ENCODE results near the gene OR7C1. TPM values are rescaled to one million over a fixed set of nuclear protein-coding genes. Genes with fewer than 3 reads are reported as not detected.
"Not testable (repeated sequence)": the region's sequence is repeated elsewhere in the genome, so short reads cannot be mapped to it uniquely, and the experiment has no call there.

OR7C1 gene
- total and polyA plus RNA-seq, 2 experiments from 2014 or later, result 0.03 TPM; not detected in 1

GRCh38 chr19:14765841-14766240 is 69.1 kb downstream of the OR7C1 start:
- not testable (repeated sequence) for H3K4me1 Mint-ChIP-seq; H3K27me3 ChIP-seq (ENCODE audit: insufficient read depth); H4K20me1 ChIP-seq (replicated peaks; ENCODE audit: insufficient read depth); H2AFZ ChIP-seq; H3K9me2 ChIP-seq (ENCODE audit: insufficient read depth); H3K4me1 ChIP-seq (ENCODE audit: insufficient read depth); H3K4me3 ChIP-seq; H3K79me2 ChIP-seq (replicated peaks; ENCODE audit: insufficient read depth); DNase-seq (ENCODE audit: low spot score); H3F3A ChIP-seq (replicated peaks; ENCODE audit: low read depth); H3K4me3 Mint-ChIP-seq; H3K36me3 ChIP-seq (ENCODE audit: insufficient read depth); H3K27ac ChIP-seq (ENCODE audit: low read depth); ATAC-seq; H3K4me2 ChIP-seq; H3K27ac Mint-ChIP-seq
- Mint-ChIP-seq H3K27me3 (ENCODE audit: insufficient read depth, low read depth, poor library complexity) (peaks cover 10% of the 10 kb centered on the region), H3K9me3 (peaks cover 19% of the 10 kb centered on the region), H3K36me3 (ENCODE audit: low read depth) (peaks cover 49% of the 10 kb centered on the region)

GRCh38 chr19:14765403-14765802 is 69.6 kb downstream of the OR7C1 start:
- ATAC-seq, result not testable (repeated sequence)

GRCh38 chr19:14764401-14764800 is 70.6 kb downstream of the OR7C1 start:
- Mint-ChIP-seq H3K36me3 (ENCODE audit: low read depth) (peaks cover 52% of the 10 kb centered on the region), H3K9me3 (peaks cover 28% of the 10 kb centered on the region), H3K4me1 (peaks cover 10% of the 10 kb centered on the region), H3K4me3 (no peak overlapping the region; the same call in 2 of the 3 replicates), H3K27me3 (ENCODE audit: insufficient read depth, low read depth, poor library complexity) (peaks cover 15% of the 10 kb centered on the region), H3K27ac (no peak overlapping the region)
- no peak overlapping the region for H2AFZ ChIP-seq
- peaks cover 8% of the 10 kb centered on the region; the same call in 1 of the 2 replicates for H3K4me1 ChIP-seq (ENCODE audit: insufficient read depth)
- no peak overlapping the region for H3K4me3 ChIP-seq
- no peaks in the 10 kb centered on the region for H3K27me3 ChIP-seq (ENCODE audit: insufficient read depth)
- no peaks in the 10 kb centered on the region for H3F3A ChIP-seq (replicated peaks; ENCODE audit: low read depth)
- DNase-seq (ENCODE audit: low spot score), result no peak
- H3K4me2 ChIP-seq, result no peak overlapping the region
- H3K36me3 ChIP-seq (ENCODE audit: insufficient read depth), result no peaks in the 10 kb centered on the region
- no peaks in the 10 kb centered on the region for H3K79me2 ChIP-seq (replicated peaks; ENCODE audit: insufficient read depth)
- H3K27ac ChIP-seq (ENCODE audit: low read depth), result no peak overlapping the region
- ATAC-seq, result no peak
- H4K20me1 ChIP-seq (replicated peaks; ENCODE audit: insufficient read depth), result no peaks in the 10 kb centered on the region
- H3K9me2 ChIP-seq (ENCODE audit: insufficient read depth), result no peaks in the 10 kb centered on the region; the same call in 1 of the 2 replicates
- TF ChIP-seq POLR2AphosphoS5 (IDR thresholded peaks at IDR 0.05; ENCODE audit: low read depth), result no peak
- TF ChIP-seq ETS1 (IDR thresholded peaks at IDR 0.05), result no peak
- TF ChIP-seq CREB1 (CRISPR knock-in tag; IDR thresholded peaks at IDR 0.05; ENCODE audit: low read depth), result no peak
- no peak for TF ChIP-seq EZH2 (IDR thresholded peaks at IDR 0.05; ENCODE audit: low read depth, unreplicated experiment)
- no peak for TF ChIP-seq CTCF (conservative IDR thresholded peaks at IDR 0.05; ENCODE audit: low read depth in 2 of 2)
- no peak for TF ChIP-seq STAT1 (IDR thresholded peaks at IDR 0.05; ENCODE audit: unreplicated experiment)
- TF ChIP-seq ZNF462 (CRISPR knock-in tag; IDR thresholded peaks at IDR 0.05), result no peak
- no peak for TF ChIP-seq JUNB (IDR thresholded peaks at IDR 0.05; ENCODE audit: unreplicated experiment)
- no peak for TF ChIP-seq EZH2phosphoT487 (IDR thresholded peaks at IDR 0.05; ENCODE audit: unreplicated experiment)

More at GRCh38 chr19:14765403-14765802, 69.6 kb downstream of the OR7C1 start:
- H3K79me2 ChIP-seq (replicated peaks; ENCODE audit: insufficient read depth); H3F3A ChIP-seq (replicated peaks; ENCODE audit: low read depth); H4K20me1 ChIP-seq (replicated peaks; ENCODE audit: insufficient read depth); DNase-seq (ENCODE audit: low spot score); H3K27ac Mint-ChIP-seq; H3K9me2 ChIP-seq (ENCODE audit: insufficient read depth); H3K27ac ChIP-seq (ENCODE audit: low read depth); H3K4me3 ChIP-seq; H3K36me3 ChIP-seq (ENCODE audit: insufficient read depth); H3K4me2 ChIP-seq; H3K27me3 ChIP-seq (ENCODE audit: insufficient read depth); H3K4me3 Mint-ChIP-seq; H2AFZ ChIP-seq; H3K4me1 ChIP-seq (ENCODE audit: insufficient read depth); H3K4me1 Mint-ChIP-seq: not testable (repeated sequence)
- peaks cover 21% of the 10 kb centered on the region for H3K9me3 Mint-ChIP-seq
- H3K27me3 Mint-ChIP-seq (ENCODE audit: insufficient read depth, low read depth, poor library complexity), result peaks cover 13% of the 10 kb centered on the region
- peaks cover 54% of the 10 kb centered on the region for H3K36me3 Mint-ChIP-seq (ENCODE audit: low read depth)

Measured in GM23338 (cell line).